CD4-positive, alpha-beta memory T cell (primary cell): ENCODE results near the gene TAF3. TPM values are rescaled to one million over a fixed set of nuclear protein-coding genes. Genes with fewer than 3 reads are reported as not detected.
A peak's percentile ranks its signal among the peaks of the same experiment; 100 is the strongest.

ENCODE experiments used
- CTCF ChIA-PET: fragments of 350-600 bp; sonication (Branson Sonifier 250); formaldehyde crosslinking; loops from one replicate; lab custom pipeline; 2021; ENCODE audit warnings: inconsistent platforms; ENCODE audit not compliant: partially characterized antibody; lab: Charles Lee
- POLR2A ChIA-PET: fragments of 350-600 bp; sonication (Branson Sonifier 250); formaldehyde crosslinking; loops from one replicate; lab custom pipeline; 2021; ENCODE audit not compliant: partially characterized antibody; lab: Charles Lee
- DNase-seq, 5 donors: peaks; one replicate each; pipeline versions ENCODE4 v3.0.0 to v3.0.0-alpha.2; 2020 to 2022; ENCODE audit warnings: mixed read lengths in 1 of 5
- H3K27ac ChIP-seq: one replicate; pipeline ENCODE4 v1.7.0; 2013; ENCODE audit warnings: low read depth, low read length
- H3K27me3 ChIP-seq: 2 replicates; pipeline ENCODE4 v1.7.0; 2013; ENCODE audit warnings: mild to moderate bottlenecking, low read length, moderate library complexity; ENCODE audit not compliant: insufficient read depth
- H3K36me3 ChIP-seq: 2 replicates; pipeline ENCODE4 v1.7.0; 2013; ENCODE audit warnings: mild to moderate bottlenecking, low read length, moderate library complexity; ENCODE audit not compliant: insufficient read depth
- H3K4me1 ChIP-seq: 2 replicates; pipeline ENCODE4 v1.7.0; 2013; ENCODE audit warnings: mild to moderate bottlenecking, low read length, moderate library complexity; ENCODE audit not compliant: insufficient read depth
- H3K4me3 ChIP-seq, 2 donors: one replicate each; pipeline ENCODE4 v1.7.0; 2013; ENCODE audit warnings: low read length in 2 of 2, mild to moderate bottlenecking in 1 of 2
- H3K9me3 ChIP-seq, 2 donors: one replicate each; pipeline ENCODE4 v1.7.0; 2013; ENCODE audit warnings: low read length in 2 of 2, control low read depth in 1 of 2; ENCODE audit not compliant: control insufficient read depth in 1 of 2
- H3K27ac Mint-ChIP-seq, 7 donors: one replicate each; pipeline ENCODE4 v1.8.0; 2020 to 2021; ENCODE audit warnings: mixed read lengths in 7 of 7, mild to moderate bottlenecking in 6 of 7, inconsistent platforms in 3 of 7, moderate library complexity in 3 of 7
- H3K27me3 Mint-ChIP-seq, 2 donors: one replicate each; pipeline ENCODE4 v1.8.0; 2020 to 2021; ENCODE audit warnings: mixed read lengths in 2 of 2
- H3K36me3 Mint-ChIP-seq, 2 donors: one replicate each; pipeline ENCODE4 v1.8.0; 2020 to 2021; ENCODE audit warnings: mixed read lengths in 2 of 2, inconsistent platforms in 1 of 2, mild to moderate bottlenecking in 1 of 2
- H3K4me1 Mint-ChIP-seq, 4 donors: one replicate each; pipeline ENCODE4 v1.8.0; 2020 to 2021; ENCODE audit warnings: mixed read lengths in 4 of 4, mild to moderate bottlenecking in 1 of 4
- H3K4me3 Mint-ChIP-seq, 8 donors: one replicate each; pipeline ENCODE4 v1.8.0; 2020 to 2021; ENCODE audit warnings: mixed read lengths in 8 of 8, mild to moderate bottlenecking in 7 of 8, moderate library complexity in 6 of 8, inconsistent platforms in 3 of 8
- H3K9me3 Mint-ChIP-seq, 8 donors: one replicate each; pipeline ENCODE4 v1.8.0; 2020 to 2021; ENCODE audit warnings: mixed read lengths in 8 of 8, mild to moderate bottlenecking in 5 of 8, inconsistent platforms in 3 of 8, moderate library complexity in 1 of 8
- intact Hi-C: fragments of 100-400 bp; cut with micrococcal nuclease; formaldehyde crosslinking; loops from one replicate; pipeline ENCODE4 v1.15.1; 2023
- polyA plus RNA-seq, 2 donors: library from polyadenylated mRNA; unstranded; fragments of 300-500 nt; fragmentation: Illumina TruSeq; gene quantifications; one replicate each; pipeline ENCODE4 v1.2.3, GENCODE V29; 2021
- total RNA-seq, 2 experiments: library from RNA; stranded (reverse); gene quantifications; one replicate each; pipeline ENCODE4 v1.2.3, GENCODE V29; 2021

TAF3 gene
- total and polyA plus RNA-seq, 4 experiments from 2014 or later: 3.0 to 21.8 (median 18.5) TPM

- Mint-ChIP-seq H3K4me1 (peaks cover 9 to 31% (median 18%) of the 10 kb centered on the region in 4 donors), H3K27me3 (no peaks in the 10 kb centered on the region), H3K4me3 (no peak overlapping the region), H3K9me3 (peaks cover 0 to under 1% (median 0%) of the 10 kb centered on the region in 8 donors), H3K36me3 (peaks cover 5 to 13% of the 10 kb centered on the region in 2 donors), H3K27ac (no peak overlapping the region)
- intact Hi-C loops: no loop called here
- Histone ChIP-seq H3K27me3 (no peaks in the 10 kb centered on the region), H3K4me3 (no peak overlapping the region), H3K4me1 (no peaks in the 10 kb centered on the region), H3K36me3 (no peaks in the 10 kb centered on the region), H3K27ac (no peak overlapping the region), H3K9me3 (no peaks in the 10 kb centered on the region)
- ChIA-PET POLR2A (interaction anchor here (1.1 kb wide), 1 partner anchor 1312 kb away, joined by 3 read pairs; no protein-coding TSS in a partner anchor), CTCF (no interaction called here)
- DNase-seq: no peak
These were observed 132.9 kb downstream of the TAF3 start for GRCh38 chr10:7950981-7951847.

DNA sequence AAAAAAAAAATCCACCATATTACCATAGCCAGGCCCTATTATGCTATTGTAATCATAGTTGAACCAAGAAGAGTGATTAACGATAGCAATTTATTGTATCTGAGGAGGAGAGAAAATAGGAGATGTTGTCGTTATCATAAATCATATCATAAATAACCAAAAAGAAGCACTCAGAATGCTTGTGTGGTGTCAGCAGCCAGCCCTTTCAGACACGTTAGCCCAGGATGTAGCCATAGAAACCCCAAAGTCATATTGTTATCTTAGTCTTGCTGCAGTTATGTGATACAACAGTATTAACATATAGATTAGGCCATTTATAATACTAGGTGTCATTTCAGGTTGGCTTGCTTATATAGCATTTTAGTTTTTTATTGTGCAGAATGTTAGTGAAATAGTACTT, 134.0 kb downstream of the TAF3 start:
- no peak overlapping the region for H3K27ac ChIP-seq
- no peaks in the 10 kb centered on the region for H3K9me3 ChIP-seq
- Mint-ChIP-seq H3K9me3 (no peaks in the 10 kb centered on the region), H3K4me1 (peaks cover 9 to 28% (median 20%) of the 10 kb centered on the region in 4 donors), H3K27ac (no peak overlapping the region), H3K27me3 (no peaks in the 10 kb centered on the region), H3K4me3 (no peak overlapping the region), H3K36me3 (peaks cover 5 to 11% of the 10 kb centered on the region in 2 donors)
- intact Hi-C loops: no loop called here
- H3K27me3 ChIP-seq: no peaks in the 10 kb centered on the region
- H3K4me1 ChIP-seq: no peaks in the 10 kb centered on the region
- CTCF ChIA-PET: no interaction called here
- DNase-seq: no peak
- POLR2A ChIA-PET: no interaction called here
- no peaks in the 10 kb centered on the region for H3K36me3 ChIP-seq
- H3K4me3 ChIP-seq: no peak overlapping the region

GRCh38 chr10:7953447-7953846, 135.1 kb downstream of the TAF3 start:
- POLR2A ChIA-PET: no interaction called here
- intact Hi-C loops: no loop called here

GRCh38 chr10:7955446-7955845, 137.1 kb downstream of the TAF3 start:
- H3K36me3 ChIP-seq: no peaks in the 10 kb centered on the region
- no peaks in the 10 kb centered on the region for H3K9me3 Mint-ChIP-seq
- no peaks in the 10 kb centered on the region for H3K27me3 Mint-ChIP-seq
- H3K36me3 Mint-ChIP-seq: peaks cover 1 to 11% of the 10 kb centered on the region in 2 donors
- no peak overlapping the region for H3K27ac ChIP-seq
- intact Hi-C loops: no loop called here
- POLR2A ChIA-PET: no interaction called here
- CTCF ChIA-PET: no interaction called here
- H3K4me3 ChIP-seq: no peak overlapping the region
- H3K27me3 ChIP-seq: no peaks in the 10 kb centered on the region
- H3K9me3 ChIP-seq: no peaks in the 10 kb centered on the region
- no peak overlapping the region for H3K27ac Mint-ChIP-seq
- no peaks in the 10 kb centered on the region for H3K4me1 ChIP-seq
- no peak overlapping the region for H3K4me3 Mint-ChIP-seq
- peaks cover 6 to 19% (median 12%) of the 10 kb centered on the region in 4 donors for H3K4me1 Mint-ChIP-seq
- DNase-seq: no peak

More at GRCh38 chr10:7953447-7953846, 135.1 kb downstream of the TAF3 start:
- Mint-ChIP-seq H3K9me3 (no peaks in the 10 kb centered on the region), H3K27ac (peak overlapping the region in 1 of 7 donors; percentile 65), H3K36me3 (peaks cover 1 to 9% of the 10 kb centered on the region in 2 donors), H3K27me3 (no peaks in the 10 kb centered on the region), H3K4me1 (peaks cover 8 to 23% (median 17%) of the 10 kb centered on the region in 4 donors), H3K4me3 (peak overlapping the region in 1 of 8 donors; percentile 15)
- Histone ChIP-seq H3K4me3 (no peak overlapping the region), H3K36me3 (no peaks in the 10 kb centered on the region), H3K9me3 (no peaks in the 10 kb centered on the region), H3K27me3 (no peaks in the 10 kb centered on the region), H3K27ac (no peak overlapping the region), H3K4me1 (no peaks in the 10 kb centered on the region)
- no peak for DNase-seq
- CTCF ChIA-PET: no interaction called here

DNA sequence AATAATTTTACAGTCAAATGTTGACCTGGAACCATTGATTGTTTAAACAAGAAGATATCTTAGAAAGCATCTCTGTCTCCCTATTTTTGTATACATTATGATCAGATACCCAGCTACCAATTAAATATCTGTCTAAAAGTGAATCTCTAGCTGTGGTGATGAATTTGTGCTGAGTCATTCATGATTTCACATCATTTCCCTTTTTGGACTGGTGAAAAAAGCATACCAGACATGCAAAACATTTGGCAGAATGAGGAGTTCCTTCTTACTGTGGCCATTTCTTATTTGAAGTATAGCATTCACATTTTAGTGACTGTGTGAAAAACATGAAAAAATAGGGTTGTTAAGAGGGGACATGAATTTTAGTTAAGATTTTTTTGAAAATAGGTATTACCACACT, 138.2 kb downstream of the TAF3 start:
- DNase-seq: no peak
- Mint-ChIP-seq H3K36me3 (peaks cover 1 to 11% of the 10 kb centered on the region in 2 donors), H3K27ac (no peak overlapping the region), H3K4me1 (peaks cover 6 to 15% (median 9%) of the 10 kb centered on the region in 4 donors), H3K4me3 (peak overlapping the region in 1 of 8 donors; percentile 1), H3K27me3 (no peaks in the 10 kb centered on the region), H3K9me3 (no peaks in the 10 kb centered on the region)
- ChIA-PET CTCF (no interaction called here), POLR2A (no interaction called here)
- Histone ChIP-seq H3K27ac (no peak overlapping the region), H3K4me1 (no peaks in the 10 kb centered on the region), H3K9me3 (no peaks in the 10 kb centered on the region), H3K36me3 (no peaks in the 10 kb centered on the region), H3K4me3 (no peak overlapping the region), H3K27me3 (no peaks in the 10 kb centered on the region)
- intact Hi-C loops: no loop called here

- H3K4me3 ChIP-seq: no peak overlapping the region
- Mint-ChIP-seq H3K36me3 (peaks cover 1 to 11% of the 10 kb centered on the region in 2 donors), H3K27ac (no peak overlapping the region), H3K4me3 (no peak overlapping the region), H3K9me3 (no peaks in the 10 kb centered on the region), H3K27me3 (no peaks in the 10 kb centered on the region), H3K4me1 (peaks cover 5 to 13% (median 7%) of the 10 kb centered on the region in 4 donors)
- intact Hi-C loops: no loop called here
- no peaks in the 10 kb centered on the region for H3K36me3 ChIP-seq
- H3K9me3 ChIP-seq: no peaks in the 10 kb centered on the region
- ChIA-PET POLR2A (no interaction called here), CTCF (interaction anchor here (0.6 kb wide), 1 partner anchor 1288 kb away, joined by 3 read pairs; no protein-coding TSS in a partner anchor)
- H3K4me1 ChIP-seq: no peaks in the 10 kb centered on the region
- no peak for DNase-seq
- no peaks in the 10 kb centered on the region for H3K27me3 ChIP-seq
- no peak overlapping the region for H3K27ac ChIP-seq
These were observed 139.3 kb downstream of the TAF3 start for GRCh38 chr10:7957591-7957990.

GRCh38 chr10:7958442-7958841, 140.1 kb downstream of the TAF3 start:
- Histone ChIP-seq H3K4me1 (no peaks in the 10 kb centered on the region), H3K36me3 (no peaks in the 10 kb centered on the region), H3K4me3 (no peak overlapping the region), H3K27me3 (no peaks in the 10 kb centered on the region), H3K27ac (no peak overlapping the region), H3K9me3 (no peaks in the 10 kb centered on the region)
- Mint-ChIP-seq H3K27me3 (no peaks in the 10 kb centered on the region), H3K4me3 (no peak overlapping the region), H3K9me3 (no peaks in the 10 kb centered on the region), H3K27ac (no peak overlapping the region), H3K4me1 (peaks cover 4 to 10% (median 6%) of the 10 kb centered on the region in 4 donors), H3K36me3 (peaks cover 1 to 7% of the 10 kb centered on the region in 2 donors)
- intact Hi-C loops: no loop called here
- CTCF ChIA-PET: no interaction called here
- no peak for DNase-seq
- POLR2A ChIA-PET: no interaction called here
